Lower leg skin (tissue), 4 donors: ENCODE results near the gene MED14. TPM values are rescaled to one million over a fixed set of nuclear protein-coding genes. Genes with fewer than 3 reads are reported as not detected.

Experiments
- DNase-seq, 2 donors: peaks; one replicate each; pipeline ENCODE4 v3.0.0-alpha.2; 2019; ENCODE audit warnings: low spot score in 2 of 2
- H3K4me3 ChIP-seq: fragments of 200-600 bp; sonication (generic); 2 replicates; pipeline ENCODE4 v1.5.1; 2017; ENCODE audit warnings: mild to moderate bottlenecking, low read depth; ENCODE audit not compliant: poor library complexity, severe bottlenecking
- CTCF ChIP-seq, 3 donors: fragments of 450-650 bp; IDR thresholded peaks; one replicate each; pipeline ENCODE4 v1.5.1; 2016; ENCODE audit warnings: antibody characterized with exemption in 3 of 3, mild to moderate bottlenecking in 3 of 3, moderate library complexity in 2 of 3
- POLR2A ChIP-seq, 2 donors: fragments of 450-650 bp; IDR thresholded peaks; one replicate each; pipeline ENCODE4 v1.6.1; 2016 to 2017; ENCODE audit warnings: antibody characterized with exemption in 2 of 2, mild to moderate bottlenecking in 1 of 2, moderate library complexity in 1 of 2
- WGBS, 2 donors: methylation state at CpG; one replicate each; pipeline ENCODE4 v1.1.5; 2018; 5-methylcytosine and 5-hydroxymethylcytosine counted together
- intact Hi-C: fragments of 100-400 bp; cut with DNase I; formaldehyde crosslinking; loops from one replicate; pipeline ENCODE4 v1.15.0; 2023; ENCODE audit warnings: low total_unique reads
- total RNA-seq, 4 donors: library from RNA; depleted of rRNA; stranded (reverse); fragments of >200 nt; gene quantifications; one replicate each; pipeline ENCODE4 v1.1.0, GENCODE V29; 2016

The MED14 gene
- total RNA-seq, 4 donors from 2014 or later = 27.4 to 36.8 (median 35.0) TPM

GRCh38 chrX:40757058-40757457 lies 21.7 kb upstream of the MED14 start:
- no peak overlapping the region for H3K4me3 ChIP-seq
- intact Hi-C loops = no loop called here
- DNase-seq = no peak
- 67 to 71% methylated on average over 1 of the region's 1 CpG for whole genome bisulfite sequencing, 2 donors
- TF ChIP-seq POLR2A (IDR thresholded peaks at IDR 0.05) (no peak), CTCF (IDR thresholded peaks at IDR 0.05) (no peak)

- intact Hi-C loops = no loop called here
- TF ChIP-seq CTCF (IDR thresholded peaks at IDR 0.05) = no peak
- TF ChIP-seq POLR2A (IDR thresholded peaks at IDR 0.05) = no peak
- 35% methylated on average over 6 of the region's 7 CpGs; no CpG with 5 or more reads in 1 of the 2 donors for WGBS, 2 donors
- no peak for DNase-seq
- no peak overlapping the region for H3K4me3 ChIP-seq
Measured at GRCh38 chrX:40755291-40756249, 20.2 kb upstream of the MED14 start.

GRCh38 chrX:40749681-40750494 lies 14.5 kb upstream of the MED14 start:
- TF ChIP-seq CTCF (IDR thresholded peaks at IDR 0.05) = no peak
- no peak for TF ChIP-seq POLR2A (IDR thresholded peaks at IDR 0.05)
- H3K4me3 ChIP-seq = no peak overlapping the region
- 18 to 23% methylated on average over 4 of the region's 4 CpGs for WGBS, 2 donors
- DNase-seq = no peak
- intact Hi-C loops = no loop called here

GRCh38 chrX:40748977-40749376 lies 13.6 kb upstream of the MED14 start:
- TF ChIP-seq POLR2A (IDR thresholded peaks at IDR 0.05) = no peak
- TF ChIP-seq CTCF (IDR thresholded peaks at IDR 0.05) = no peak
- no peak for DNase-seq
- intact Hi-C loops = no loop called here
- H3K4me3 ChIP-seq = no peak overlapping the region
- WGBS, 2 donors = 75 to 80% methylated on average over 1 of the region's 1 CpG

GRCh38 chrX:40746521-40746920 lies 11.2 kb upstream of the MED14 start:
- 95% methylated on average over 6 of the region's 6 CpGs for WGBS, 2 donors
- intact Hi-C loops = no loop called here

More at GRCh38 chrX:40746521-40746920, 11.2 kb upstream of the MED14 start:
- TF ChIP-seq POLR2A (IDR thresholded peaks at IDR 0.05) (no peak), CTCF (IDR thresholded peaks at IDR 0.05) (no peak)
- no peak for DNase-seq
- H3K4me3 ChIP-seq = no peak overlapping the region
